ENCODE measurements around the gene CCDC6.
"Not testable (repeated sequence)": the region's sequence is repeated elsewhere in the genome, so short reads cannot be mapped to it uniquely, and the experiment has no call there.

Gene CCDC6

DNA sequence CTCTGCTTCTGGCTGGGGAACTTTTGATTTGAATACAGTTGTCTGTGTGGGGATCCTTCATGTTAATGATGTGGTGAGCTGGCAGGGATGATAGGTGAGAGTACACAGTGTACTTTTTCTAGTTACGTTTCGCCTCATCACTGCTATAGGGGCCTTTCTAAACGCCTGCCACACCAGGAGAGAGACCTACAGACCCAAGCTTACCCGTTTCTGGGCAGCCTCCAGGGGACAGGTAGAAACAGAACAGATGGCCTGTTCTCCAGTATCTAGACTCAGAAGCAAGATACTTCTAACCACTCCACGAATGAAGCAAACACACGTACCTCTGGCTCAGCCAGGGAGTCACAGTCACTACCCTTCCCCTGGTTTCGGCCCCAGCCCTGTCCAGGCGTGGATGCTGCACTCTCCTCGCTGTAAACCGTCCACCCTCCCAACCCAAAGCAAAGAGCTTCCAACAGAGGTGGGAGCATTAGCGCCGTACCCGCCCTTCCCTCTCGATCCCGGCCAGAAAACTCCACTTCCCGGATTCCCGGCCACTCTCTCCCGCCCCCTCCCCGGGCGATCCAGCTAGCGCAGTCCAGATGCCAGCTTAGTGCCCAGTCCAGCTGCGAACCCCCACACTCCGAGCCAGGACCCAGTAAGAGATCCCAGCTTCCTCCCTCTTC, 1.2 kb downstream of the CCDC6 start:
- DNase-seq: no peak

- DNase-seq: no peak
These were observed 1.8 kb downstream of the CCDC6 start for GRCh38 chr10:59904426-59905065.

DNA sequence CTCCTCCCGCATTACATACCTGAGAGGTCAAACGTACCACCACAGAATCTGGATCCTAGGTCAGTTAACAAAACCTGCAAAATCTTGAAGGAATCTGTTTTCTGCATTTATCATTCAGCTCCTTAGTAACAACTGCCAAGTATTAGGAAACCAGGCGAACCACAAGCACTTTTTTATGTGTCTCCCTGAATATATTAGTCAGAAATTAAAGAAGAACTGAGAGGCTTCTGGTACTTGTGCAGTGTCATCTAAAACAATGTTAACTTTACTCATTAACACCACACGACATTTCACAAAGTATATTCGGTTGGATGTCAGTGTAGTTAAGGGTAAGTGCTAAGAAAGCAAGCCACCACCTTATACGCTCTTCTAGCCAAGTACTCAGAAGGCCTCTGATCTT, 2.5 kb downstream of the CCDC6 start:
- no peak for DNase-seq

GRCh38 chr10:59902016-59902415, 4.3 kb downstream of the CCDC6 start:
- no peak for DNase-seq

- no peak for DNase-seq
These were observed 4.9 kb downstream of the CCDC6 start for GRCh38 chr10:59901470-59901869.

DNA sequence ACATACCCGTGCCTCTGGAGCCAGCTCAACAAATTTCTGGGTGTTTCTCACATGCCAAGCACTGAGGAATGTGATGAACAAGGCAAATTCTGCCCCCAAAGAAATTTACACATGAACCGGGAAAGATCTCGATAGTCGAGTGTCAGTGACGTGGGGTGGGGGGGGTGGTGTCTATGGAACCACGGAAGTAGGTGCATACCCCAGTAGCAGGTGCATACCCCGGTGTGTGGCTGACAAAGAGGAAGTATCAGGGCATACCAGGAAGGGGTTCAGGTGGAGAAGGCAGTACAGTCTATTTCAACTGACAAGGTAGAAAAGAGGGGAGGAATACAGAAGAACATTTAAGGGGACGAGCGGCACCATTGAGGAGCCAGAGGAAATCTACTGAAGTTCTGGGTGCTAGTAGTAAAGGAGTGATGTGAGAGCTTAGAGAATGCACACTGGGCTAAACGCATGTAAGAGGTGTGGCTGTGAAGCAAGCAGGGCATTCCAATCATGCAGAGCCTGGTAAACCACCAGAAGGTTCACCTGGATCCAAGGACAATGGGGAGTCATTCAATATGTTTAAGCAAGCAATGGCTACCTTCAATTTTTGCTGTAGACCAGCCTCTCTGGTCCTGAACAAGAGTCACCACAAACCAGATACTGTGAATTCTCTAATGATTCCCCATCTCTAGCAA, 6.2 kb downstream of the CCDC6 start:
- DNase-seq: no peak

GRCh38 chr10:59898125-59898835, 8.1 kb downstream of the CCDC6 start:
- DNase-seq: no peak

DNA sequence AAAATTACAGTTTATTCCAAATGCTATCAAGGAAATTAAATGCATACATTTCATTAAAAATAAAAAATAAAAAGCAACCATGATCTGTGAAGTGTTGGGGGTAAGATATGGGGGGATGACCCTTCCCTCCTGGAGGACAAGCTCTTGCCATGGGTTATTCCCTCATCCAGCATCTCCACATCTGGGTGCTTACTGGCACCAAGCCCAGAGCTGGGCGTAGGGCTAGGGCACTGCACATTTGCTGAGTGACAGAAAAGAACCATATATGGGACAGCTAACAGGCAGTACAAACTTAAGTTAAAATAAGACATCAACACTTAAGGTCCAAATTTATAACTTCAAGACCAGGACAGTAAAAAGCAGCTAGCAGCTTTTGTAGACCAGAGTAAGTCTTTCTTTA, 10.2 kb downstream of the CCDC6 start:
- DNase-seq: no peak

DNA sequence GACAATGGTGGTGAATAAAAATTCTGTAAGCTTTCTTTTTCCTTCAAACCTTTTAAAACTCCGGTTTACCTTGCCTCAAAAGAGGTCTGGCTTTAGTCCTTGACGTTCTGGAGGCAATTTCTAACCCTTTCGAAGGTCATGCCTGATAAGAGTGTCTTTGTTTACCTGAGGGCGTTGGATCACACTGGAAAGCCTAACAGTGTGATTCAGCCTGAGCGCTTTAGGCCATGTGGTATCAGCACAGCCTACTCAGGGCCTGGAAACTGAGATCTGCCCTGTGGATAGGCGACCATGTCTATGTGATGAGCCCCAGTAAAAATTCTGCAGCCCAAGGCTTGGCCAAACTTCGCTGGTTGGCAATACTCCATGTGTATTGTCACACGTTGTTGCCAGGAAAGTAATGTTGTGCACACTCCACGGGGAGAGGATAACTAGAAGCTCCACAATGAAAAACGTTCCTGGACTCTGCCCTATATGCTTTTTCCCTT, 10.7 kb downstream of the CCDC6 start:
- no peak for DNase-seq

- no peak for DNase-seq
These were observed 12.2 kb downstream of the CCDC6 start for GRCh38 chr10:59894114-59894513.

- no peak for DNase-seq
These were observed 13.7 kb downstream of the CCDC6 start for GRCh38 chr10:59892697-59893096.

DNA sequence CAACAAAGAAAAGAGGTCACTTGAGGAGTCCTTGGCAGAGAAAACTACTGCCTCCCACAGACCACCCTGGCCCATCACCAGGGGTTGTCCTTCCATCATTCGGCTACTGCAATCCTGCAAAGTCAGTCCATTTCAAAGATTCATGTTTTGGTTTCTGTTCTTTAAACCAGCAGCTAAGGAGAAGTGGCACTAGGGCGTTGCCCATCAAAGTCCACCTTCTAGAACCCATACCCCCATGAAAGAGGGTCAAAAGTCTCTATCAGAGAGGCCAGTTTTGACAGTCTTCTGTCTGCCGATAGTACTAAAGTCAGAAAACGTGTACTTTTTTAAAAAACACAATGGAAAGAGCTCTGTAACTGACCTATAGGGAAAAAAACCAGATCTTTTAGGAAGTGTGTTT, 14.4 kb downstream of the CCDC6 start:
- DNase-seq: no peak

DNA sequence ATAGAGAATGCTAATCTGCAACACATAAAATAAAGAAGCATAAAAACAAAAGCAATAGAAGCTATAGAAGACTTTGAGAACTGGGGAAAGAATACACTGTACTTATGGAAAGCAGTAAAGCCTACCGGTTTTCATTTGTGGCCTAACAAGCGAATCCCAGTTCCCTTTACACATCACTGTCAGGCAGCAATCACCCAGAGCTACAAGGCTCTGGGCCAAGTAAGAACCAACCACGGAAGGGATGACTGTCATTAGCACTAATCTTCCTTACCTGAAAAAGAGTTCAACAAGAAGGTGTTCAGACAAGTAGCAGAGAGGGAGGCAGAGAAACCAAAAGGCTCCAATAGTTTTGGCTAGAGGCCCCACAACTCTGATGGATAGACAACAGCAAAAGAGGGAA, 15.0 kb downstream of the CCDC6 start:
- DNase-seq: no peak

DNA sequence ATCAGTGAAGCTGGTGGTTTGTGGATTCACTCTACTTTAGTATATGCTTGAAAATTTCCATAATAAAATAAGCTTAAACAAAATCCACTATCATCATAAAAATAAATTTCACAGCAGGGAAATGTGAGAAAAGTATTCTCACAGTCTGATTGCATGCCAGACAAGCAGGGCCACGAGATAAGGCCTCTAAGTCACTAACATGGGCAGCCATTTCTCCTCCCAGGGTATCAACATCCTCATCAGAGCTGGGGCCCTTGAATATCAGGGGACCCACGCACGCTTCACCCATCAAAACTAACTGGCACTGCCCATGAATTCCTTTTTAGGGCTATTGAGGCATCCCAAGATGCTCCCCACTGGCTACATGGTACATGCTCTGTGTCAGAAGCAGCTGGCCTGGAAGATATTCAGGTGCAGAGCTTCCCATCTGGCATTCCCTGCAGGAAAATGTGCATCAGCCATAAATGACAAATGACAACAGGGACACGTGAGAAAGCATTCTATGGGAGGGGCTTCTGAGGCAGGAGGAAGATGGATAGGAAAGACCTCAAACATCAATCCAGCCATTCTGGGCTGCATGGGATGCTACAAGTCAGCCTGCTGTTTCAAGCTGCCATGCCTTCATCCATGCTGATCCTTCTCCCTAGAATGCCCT, 17.4 kb downstream of the CCDC6 start:
- DNase-seq: no peak

GRCh38 chr10:59887972-59888640, 18.2 kb downstream of the CCDC6 start:
- DNase-seq: no peak

- DNase-seq: no peak
These were observed 19.4 kb downstream of the CCDC6 start for GRCh38 chr10:59887006-59887405.

DNA sequence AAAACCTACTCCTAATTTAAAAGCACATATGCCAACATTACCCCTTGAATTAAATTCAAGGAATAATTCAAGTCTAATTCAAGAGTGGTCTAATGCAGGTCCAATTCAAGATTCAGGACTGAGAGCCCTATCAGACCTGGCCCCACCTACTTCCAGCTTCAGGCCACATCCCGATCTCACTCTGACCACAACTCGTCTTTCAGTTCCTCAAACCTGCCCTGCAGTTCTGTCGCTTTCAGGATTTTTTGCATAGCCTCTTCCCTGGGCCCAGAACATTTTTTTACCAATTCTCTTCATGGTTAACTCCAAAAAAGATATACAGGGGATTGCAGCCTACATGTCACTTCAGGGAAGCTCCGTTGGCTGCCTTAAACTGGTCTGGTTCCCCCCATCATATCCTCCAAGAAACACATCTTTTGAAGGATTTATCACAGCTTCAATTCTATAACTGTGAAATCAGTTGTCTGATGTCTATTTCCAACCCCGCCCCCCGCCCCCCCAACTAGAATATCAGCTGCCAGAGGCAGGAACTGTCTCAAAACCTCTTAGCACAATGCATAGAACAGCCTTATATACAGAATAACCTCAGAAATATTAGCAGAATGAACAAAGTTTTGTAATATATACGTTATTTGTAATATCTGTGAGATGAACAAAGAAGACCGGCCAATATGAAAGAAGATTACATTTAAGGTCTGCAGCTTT, 20.8 kb downstream of the CCDC6 start:
- DNase-seq: no peak

- DNase-seq: not testable (repeated sequence)
These were observed 21.5 kb downstream of the CCDC6 start for GRCh38 chr10:59884893-59885292.

DNA sequence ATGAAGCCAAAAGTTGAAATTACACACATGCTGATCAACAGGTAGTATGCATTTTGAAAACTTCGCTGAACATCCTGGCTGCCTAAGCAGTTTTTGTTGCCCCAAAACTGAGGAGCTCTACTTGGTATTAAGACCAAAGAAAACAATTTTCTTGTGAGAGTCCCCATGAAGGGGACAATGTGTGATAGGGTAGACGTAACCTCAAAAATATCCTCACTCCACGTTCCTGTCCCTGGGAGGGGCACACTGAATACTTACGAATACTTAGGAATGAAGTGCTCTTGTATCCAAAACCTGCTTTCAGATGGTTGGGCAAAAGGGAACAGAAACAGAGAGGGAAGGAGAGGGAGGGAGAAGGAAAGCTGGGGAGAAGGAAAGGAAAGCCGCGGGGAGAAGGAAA, 24.7 kb downstream of the CCDC6 start:
- DNase-seq: no peak

- DNase-seq: no peak
These were observed 25.3 kb downstream of the CCDC6 start for GRCh38 chr10:59880971-59881510.

- no peak for DNase-seq
These were observed 26.2 kb downstream of the CCDC6 start for GRCh38 chr10:59880019-59880717.
